GM12878 (cell line): ENCODE data around the gene MEF2D. TPM values are rescaled to one million over a fixed set of nuclear protein-coding genes. Genes with fewer than 3 reads are reported as not detected.

Experiments used
- ATAC-seq: fragments of 200-7000 bp; cut with Tn5 transposase; 3 replicates; pipeline ENCODE4 v1.9.1; 2020; ENCODE audit warnings: mild to moderate bottlenecking, moderate library complexity
- BruUV-seq: library from RNA; stranded (reverse); fragments of 400-500 nt; replicated peaks from 2 replicates; lab custom pipeline; 2021; lab: Mats Ljungman, UMichigan
- CTCF ChIA-PET: fragments of 300-600 bp; sonication (Branson Sonifier 250); formaldehyde crosslinking; extraction: SDS; loops from one replicate; lab custom pipeline; 2021; ENCODE audit warnings: inconsistent platforms; lab: Yijun Ruan, JAX
- POLR2A ChIA-PET: fragments of 350-600 bp; formaldehyde crosslinking; extraction: SDS; loops from one replicate; lab custom pipeline; 2021; ENCODE audit warnings: inconsistent platforms; lab: Charles Lee
- RAD21 ChIA-PET: fragments of 300-600 bp; sonication (Branson Sonifier 250); formaldehyde crosslinking; loops from one replicate; lab custom pipeline; 2023; ENCODE audit warnings: antibody characterized with exemption; ENCODE audit not compliant: unreplicated experiment; lab: Charles Lee
- SMC1A ChIA-PET: fragments of 300-600 bp; sonication (Branson Sonifier 250); formaldehyde crosslinking; loops from one replicate; lab custom pipeline; 2023; ENCODE audit not compliant: unreplicated experiment, uncharacterized antibody; lab: Charles Lee
- DNase-seq: peaks from one replicate; pipeline ENCODE4 v3.0.0-alpha.2; 2011; ENCODE audit warnings: low read depth, low spot score
- FAIRE-seq: peaks from 3 replicates; lab custom pipeline; 2011; peaks lifted over from hg19 to GRCh38; lab: Jason Lieb, UNC
- H2AFZ ChIP-seq: 2 replicates; pipeline ENCODE4 v1.6.0; 2011; ENCODE audit warnings: low read depth, low read length, control low read depth; ENCODE audit not compliant: control insufficient read depth
- H3K27ac ChIP-seq: 2 replicates; pipeline ENCODE4 v1.5.1; 2011; ENCODE audit warnings: control low read depth; ENCODE audit not compliant: control insufficient read depth, insufficient read depth
- H3K27me3 ChIP-seq, 2 experiments: replicated peaks in 1 of 2; 2 replicates each; pipeline versions ENCODE4 v1.6.0 to v1.6.1; 2011; ENCODE audit warnings: low read length in 1 of 2; ENCODE audit not compliant: control insufficient read depth in 2 of 2, insufficient read depth in 2 of 2
- H3K36me3 ChIP-seq, 2 experiments: 2 replicates each; pipeline ENCODE4 v1.5.1; 2011; ENCODE audit warnings: low read length in 1 of 2; ENCODE audit not compliant: control insufficient read depth in 2 of 2, insufficient read depth in 2 of 2
- H3K4me1 ChIP-seq: 2 replicates; pipeline ENCODE4 v1.6.1; 2011; ENCODE audit warnings: mild to moderate bottlenecking, low read length, moderate library complexity, mixed read lengths; ENCODE audit not compliant: control insufficient read depth, insufficient read depth
- H3K4me2 ChIP-seq: 2 replicates; pipeline ENCODE4 v1.6.0; 2011; ENCODE audit warnings: control low read depth; ENCODE audit not compliant: control insufficient read depth, insufficient read depth
- H3K4me3 ChIP-seq: fragments of 200-600 bp; sonication (generic); 2 replicates; pipeline ENCODE4 v1.5.1; 2016
- H3K79me2 ChIP-seq: 2 replicates; pipeline ENCODE4 v1.6.0; 2011; ENCODE audit warnings: low read length; ENCODE audit not compliant: control insufficient read depth, insufficient read depth
- H3K9ac ChIP-seq: 2 replicates; pipeline ENCODE4 v1.8.0; 2011; ENCODE audit warnings: low read length, control low read depth, mixed read lengths; ENCODE audit not compliant: control insufficient read depth, insufficient read depth
- H3K9me3 ChIP-seq: replicated peaks from 3 replicates; pipeline ENCODE4 v1.5.1; 2011; ENCODE audit warnings: mild to moderate bottlenecking, low read length; ENCODE audit not compliant: control insufficient read depth, insufficient read depth
- H4K20me1 ChIP-seq: 2 replicates; pipeline ENCODE4 v1.6.0; 2011; ENCODE audit not compliant: control insufficient read depth, insufficient read depth
- ATF7 ChIP-seq: fragments of 450-650 bp; IDR thresholded peaks from 2 replicates; pipeline ENCODE4 v1.6.1; 2016; ENCODE audit warnings: low read depth, mild to moderate bottlenecking
- EZH2 ChIP-seq: IDR thresholded peaks from 2 replicates; pipeline ENCODE4 v1.6.1; 2012; ENCODE audit warnings: low read depth, mild to moderate bottlenecking, control low read depth, inconsistent platforms, low read length, borderline replicate concordance; ENCODE audit not compliant: control insufficient read depth
- KLF5 ChIP-seq: fragments of 450-650 bp; IDR thresholded peaks from 2 replicates; pipeline ENCODE4 v1.6.1; 2014; ENCODE audit warnings: mild to moderate bottlenecking; ENCODE audit not compliant: partially characterized antibody
- LARP7 ChIP-seq: fragments of 450-650 bp; IDR thresholded peaks from 2 replicates; pipeline ENCODE4 v1.6.1; 2017; ENCODE audit warnings: mild to moderate bottlenecking
- NFXL1 ChIP-seq: fragments of 450-650 bp; IDR thresholded peaks from 2 replicates; pipeline ENCODE4 v1.6.1; 2017; ENCODE audit warnings: antibody characterized with exemption, mild to moderate bottlenecking, borderline replicate concordance
- NFYB ChIP-seq: IDR thresholded peaks from 2 replicates; pipeline ENCODE4 v1.6.1; 2011; ENCODE audit warnings: low read depth, mild to moderate bottlenecking, low read length, improper control_type of control experiment, moderate library complexity; ENCODE audit not compliant: insufficient read depth
- NRF1 ChIP-seq: conservative IDR thresholded peaks from 2 replicates; pipeline ENCODE4 v1.6.1; 2011; ENCODE audit warnings: mild to moderate bottlenecking, low read depth, low read length, improper control_type of control experiment
- PAX8 ChIP-seq: fragments of 450-650 bp; IDR thresholded peaks from 2 replicates; pipeline ENCODE4 v1.6.1; 2017; ENCODE audit warnings: mild to moderate bottlenecking, moderate library complexity
- ZBTB33 ChIP-seq: fragments of 450-650 bp; IDR thresholded peaks from 2 replicates; pipeline ENCODE4 v1.6.1; 2017; ENCODE audit warnings: mild to moderate bottlenecking
- WGBS: methylation state at CpG from one replicate; pipeline ENCODE4 v1.1.6; 2016; ENCODE audit warnings: low lambda C conversion rate; ENCODE audit not compliant: insufficient replicate concordance, insufficient coverage; ENCODE audit errors: missing lambda C conversion rate; 5-methylcytosine and 5-hydroxymethylcytosine counted together
- in situ Hi-C: fragments of 300-500 bp; cut with MboI; formaldehyde crosslinking; loops from 9 replicates; pipeline ENCODE4 v1.14.3; 2018; ENCODE audit warnings: mixed read lengths
- intact Hi-C: fragments of 100-400 bp; cut with micrococcal nuclease; formaldehyde crosslinking; loops from one replicate; pipeline ENCODE4 v1.14.2; 2022; ENCODE audit not compliant: unreplicated experiment
- polyA plus RNA-seq, 11 experiments: library from polyadenylated mRNA; depleted of rRNA in 4 of 11; unstranded in 6 of 11; stranded (reverse) in 5 of 11; fragments of >200 nt; fragmentation: Nextera tagmentation in 4 of 11; fragmentation: Illumina TruSeq in 1 of 11; extraction: Ambion mirVana in 4 of 11; extraction: Trizol in 1 of 11; gene quantifications; 1 replicate in 1 of 11; 2 replicates in 10 of 11; pipeline versions ENCODE4 v1.2.1 to v1.2.3, GENCODE V29; 2011 to 2016; ENCODE audit warnings: inconsistent platforms in 2 of 11, missing spikeins in 2 of 11, low read depth in 1 of 11
- total RNA-seq, 4 experiments: library from RNA; depleted of rRNA in 3 of 4; stranded (reverse); fragments of >200 nt in 3 of 4; fragmentation: Illumina TruSeq in 1 of 4; extraction: Trizol in 1 of 4; gene quantifications; 2 replicates each; pipeline versions ENCODE4 v1.2.1 to v1.2.3, GENCODE V29; 2013 to 2021

Gene MEF2D
- total and polyA plus RNA-seq, 10 of the 15 experiments (the other 5 are each of a cell fraction or from before 2014, with no cell fraction given): 0.61 to 53.0 (median 15.2) TPM

GRCh38 chr1:156549390-156549789 is 48.8 kb upstream of the MEF2D start (continued):
- TF ChIP-seq ZBTB33 (no peak), ATF7 (no peak), KLF5 (no peak), EZH2 (no peak), NFXL1 (no peak)

GRCh38 chr1:156547982-156548381 is 47.4 kb upstream of the MEF2D start:
- Histone ChIP-seq H3K36me3 (peaks cover 0 to 2% of the 10 kb centered on the region in 2 experiments; a peak in 3 of 4 replicates), H3K9me3 (no peaks in the 10 kb centered on the region), H3K27me3 (no peaks in the 10 kb centered on the region), H3K27ac (no peak overlapping the region), H3K79me2 (no peaks in the 10 kb centered on the region), H2AFZ (no peak overlapping the region), H3K4me3 (no peak overlapping the region), H3K4me2 (no peak overlapping the region), H3K9ac (no peak overlapping the region), H4K20me1 (no peaks in the 10 kb centered on the region), H3K4me1 (no peaks in the 10 kb centered on the region)
- ATAC-seq (no peak), DNase-seq (no peak), FAIRE-seq (no peak)
- in situ Hi-C loops: no loop called here
- intact Hi-C loops: no loop called here
- no TSS peak for BruUV-seq
- ChIA-PET CTCF (interaction anchor here (1.1 to 1.6 kb wide), 3 partner anchors 67 to 161 kb away, joined by 3 read pairs; no protein-coding TSS in a partner anchor), RAD21 (no interaction called here), SMC1A (no interaction called here), POLR2A (interaction anchor here (0.9 kb wide), 1 partner anchor 208 kb away, joined by 5 read pairs; no protein-coding TSS in a partner anchor)
- TF ChIP-seq PAX8: no peak
- TF ChIP-seq NFYB: no peak
- no peak for TF ChIP-seq LARP7
- no peak for TF ChIP-seq NRF1
- 70% methylated on average over 8 of the region's 9 CpGs for WGBS
